GM12873 (cell line): ENCODE results near the gene C6orf141.

Source experiments
- CTCF ChIP-seq: IDR thresholded peaks from 2 replicates; pipeline ENCODE4 v1.5.1; 2012; ENCODE audit warnings: low read depth, mild to moderate bottlenecking, moderate library complexity, low read length, control low read depth; ENCODE audit not compliant: insufficient read depth; ENCODE audit errors: missing control alignments

The C6orf141 gene

GRCh38 chr6:49515485-49516146, 34.9 kb upstream of the C6orf141 start:
- no peak for TF ChIP-seq CTCF

GRCh38 chr6:49516147-49516505, 34.3 kb upstream of the C6orf141 start:
- no peak for TF ChIP-seq CTCF

- no peak for TF ChIP-seq CTCF
These were observed 32.5 kb upstream of the C6orf141 start for GRCh38 chr6:49517919-49518318.

GRCh38 chr6:49519660-49520059, 30.8 kb upstream of the C6orf141 start:
- TF ChIP-seq CTCF: no peak

- TF ChIP-seq CTCF: no peak
These were observed 27.5 kb upstream of the C6orf141 start for GRCh38 chr6:49522710-49523593.

- TF ChIP-seq CTCF: no peak
These were observed 26.6 kb upstream of the C6orf141 start for GRCh38 chr6:49523901-49524300.

- no peak for TF ChIP-seq CTCF
These were observed 25.9 kb upstream of the C6orf141 start for GRCh38 chr6:49524541-49524940.
